GM19239 (cell line): Measurements from ENCODE around the gene ZNF511.
"Not testable (repeated sequence)": the region's sequence is repeated elsewhere in the genome, so short reads cannot be mapped to it uniquely, and the experiment has no call there.

Experiments used
- DNase-seq: peaks from one replicate; pipeline ENCODE4 v3.0.0; 2011; ENCODE audit warnings: low spot score; ENCODE audit not compliant: insufficient read length
- FAIRE-seq: peaks from 2 replicates; lab custom pipeline; 2011; peaks lifted over from hg19 to GRCh38; lab: Jason Lieb, UNC

Gene ZNF511

DNA sequence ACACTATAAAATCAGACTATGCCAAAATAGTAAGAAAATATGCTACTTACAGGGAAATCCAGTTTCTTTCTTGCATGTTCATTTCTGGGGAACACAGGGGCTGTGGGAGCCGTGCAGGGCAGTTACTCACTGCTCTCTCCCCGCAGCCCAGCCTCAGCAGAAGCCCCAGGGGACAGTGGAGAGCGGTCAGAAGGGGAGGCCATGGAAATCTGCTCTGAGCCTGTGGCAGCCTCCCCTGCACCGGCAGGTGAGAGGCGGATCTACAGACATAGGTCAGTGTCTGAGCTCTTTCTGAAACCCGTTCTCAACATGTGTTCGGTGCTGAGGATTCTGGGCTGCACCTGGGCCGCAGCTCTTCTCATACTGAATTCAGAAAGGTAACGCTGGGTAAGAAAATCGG, 2.9 kb downstream of the ZNF511 start:
- DNase-seq (no peak), FAIRE-seq (no peak)

DNA sequence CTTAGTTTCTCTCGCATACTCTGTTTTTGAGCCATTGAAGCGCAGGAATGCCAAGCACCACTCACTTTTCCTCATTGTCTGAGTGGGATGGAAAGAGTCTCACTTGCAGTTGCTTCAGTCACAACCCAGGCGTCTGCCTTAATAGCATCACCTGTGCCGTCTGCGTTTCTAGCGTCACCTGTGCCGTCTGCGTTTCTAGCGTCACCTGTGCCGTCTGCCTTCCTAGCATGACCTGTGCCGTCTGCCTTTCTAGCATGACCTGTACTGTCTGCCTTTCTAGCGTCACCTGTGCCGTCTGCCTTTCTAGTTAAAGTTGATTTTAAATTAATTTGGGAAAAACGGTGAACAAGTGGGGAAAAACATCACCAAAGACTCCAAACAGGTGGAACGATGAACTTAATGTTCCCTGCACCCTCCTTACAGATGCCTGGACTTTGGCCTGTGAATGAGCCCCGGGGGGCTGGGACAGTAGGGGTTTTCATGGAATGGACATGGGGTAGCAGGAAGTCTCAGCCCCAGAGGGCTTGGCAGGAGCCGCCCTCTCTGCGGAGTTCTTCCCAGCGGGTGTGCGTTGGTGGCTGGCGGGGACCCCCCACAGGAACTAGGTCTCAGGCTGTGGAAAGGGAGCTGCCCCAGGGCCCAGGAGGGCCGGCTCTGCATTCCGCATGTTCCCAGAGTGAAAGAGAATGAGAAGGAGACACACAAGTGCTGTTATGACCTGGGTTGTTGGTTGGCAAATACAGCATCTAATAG, 3.5 kb downstream of the ZNF511 start:
- DNase-seq (no peak), FAIRE-seq (no peak)

DNA sequence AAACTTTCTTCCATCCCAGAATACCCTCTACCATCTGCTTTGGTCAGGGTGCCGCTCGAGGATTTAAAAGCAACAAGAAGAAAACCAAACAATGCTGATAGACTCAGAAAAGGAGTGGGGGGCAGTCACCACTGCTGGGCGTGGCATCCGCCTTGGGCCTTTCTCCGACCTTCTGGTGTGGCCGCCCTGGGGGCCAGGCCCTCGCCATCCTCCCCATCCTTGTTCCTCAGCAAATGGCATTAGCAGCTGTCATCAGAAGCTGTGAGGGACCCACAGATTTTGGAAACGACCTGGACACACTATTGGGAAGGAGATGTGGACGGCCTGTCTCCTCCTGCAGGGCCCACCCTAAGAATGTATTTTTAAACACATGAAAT, 4.0 kb downstream of the ZNF511 start:
- no peak for DNase-seq
- FAIRE-seq, result no peak

DNA sequence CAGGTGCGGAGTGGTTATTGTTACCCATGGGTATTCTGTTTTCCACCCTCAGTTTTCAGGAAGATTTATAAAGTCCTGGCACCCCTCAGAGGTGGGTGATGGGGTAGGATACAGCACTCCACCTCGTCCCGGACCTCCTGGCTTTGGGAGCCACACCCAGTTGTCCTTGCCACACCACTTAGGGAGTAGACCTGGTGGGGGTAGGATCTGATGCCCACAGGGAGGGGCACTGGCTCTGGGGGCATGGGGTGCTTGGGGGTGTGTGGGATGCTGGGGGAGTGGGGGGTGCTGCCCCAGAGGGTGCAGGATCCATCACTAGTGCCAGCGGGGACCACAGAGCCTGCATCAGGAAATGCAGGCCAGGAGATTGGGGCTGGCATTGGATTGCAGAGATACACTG, 4.5 kb downstream of the ZNF511 start:
- FAIRE-seq, result no peak
- DNase-seq, result no peak

DNA sequence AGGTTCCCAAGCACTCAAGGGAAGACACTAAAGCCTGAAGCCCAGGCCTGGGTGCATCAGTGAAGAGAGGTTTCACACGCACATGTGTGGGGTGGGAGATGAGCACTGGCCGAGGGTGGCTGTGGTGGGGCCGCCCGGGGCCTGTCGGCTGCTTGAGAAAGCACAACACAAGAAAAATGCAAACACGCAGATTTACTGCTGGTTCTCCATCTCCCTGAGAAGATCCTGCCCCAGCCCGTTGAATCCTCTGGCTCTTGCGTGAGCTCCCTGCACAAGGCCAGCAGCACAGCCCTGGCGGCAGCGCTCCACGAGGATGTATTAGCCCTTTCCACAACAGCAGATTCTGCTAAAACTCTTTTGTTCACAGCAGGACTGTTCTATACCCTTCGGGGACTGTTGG, 6.2 kb downstream of the ZNF511 start:
- no peak for FAIRE-seq
- DNase-seq, result no peak

DNA sequence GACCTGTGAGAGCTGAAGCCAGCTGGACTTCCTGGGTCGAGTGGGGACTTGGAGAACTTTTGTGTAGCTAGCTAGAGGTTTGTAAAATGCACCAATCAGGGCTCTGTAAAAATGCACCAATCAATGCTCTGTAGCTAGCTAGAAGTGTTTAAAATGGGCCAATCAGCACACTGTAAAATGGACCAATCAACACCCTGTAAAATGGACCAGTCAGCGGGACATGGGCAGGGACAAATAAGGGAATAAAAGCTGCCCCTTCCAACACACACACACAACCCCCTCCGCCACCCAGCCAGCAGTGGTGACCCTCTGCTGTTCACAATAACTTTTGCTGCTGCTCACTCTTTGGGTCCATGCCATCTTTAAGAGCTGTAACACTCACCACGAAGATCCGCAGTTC, 7.1 kb downstream of the ZNF511 start:
- FAIRE-seq, result no peak
- DNase-seq, result no peak

DNA sequence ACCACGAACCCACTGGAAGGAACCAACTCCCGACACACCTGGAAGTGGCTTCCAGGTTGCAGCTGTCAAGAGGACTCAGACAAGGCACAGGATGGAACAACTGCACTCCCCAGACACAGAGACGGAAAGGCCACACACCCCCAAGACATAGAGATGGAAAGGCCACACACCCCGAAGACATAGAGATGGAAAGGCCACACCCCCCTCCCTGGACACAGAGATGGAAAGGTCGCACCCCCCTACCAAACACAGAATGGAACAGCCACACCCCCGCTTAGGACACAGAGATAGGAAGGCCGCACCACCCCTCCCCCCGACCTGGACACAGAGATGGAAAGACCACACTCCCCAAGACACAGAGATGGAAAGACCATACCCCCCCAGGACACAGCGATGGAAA, 7.6 kb downstream of the ZNF511 start:
- FAIRE-seq, result no peak
- no peak for DNase-seq

DNA sequence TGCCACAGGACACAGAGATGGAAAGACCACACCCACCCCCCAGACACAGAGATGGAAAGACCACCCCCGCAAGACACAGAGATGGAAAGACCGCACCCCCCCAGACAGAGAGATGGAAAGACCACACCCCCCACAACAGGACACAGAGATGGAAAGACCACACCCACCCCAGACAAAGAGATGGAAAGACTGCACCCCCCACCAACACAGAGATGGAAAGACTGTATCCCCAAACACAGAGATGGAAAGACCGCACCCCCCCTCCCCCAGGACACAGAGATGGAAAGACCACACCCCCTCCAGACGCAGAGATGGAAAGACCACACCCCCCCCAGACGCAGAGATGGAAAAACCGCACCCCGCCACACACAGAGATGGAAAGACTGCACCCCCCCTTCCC, 8.0 kb downstream of the ZNF511 start:
- DNase-seq (no peak), FAIRE-seq (no peak)

DNA sequence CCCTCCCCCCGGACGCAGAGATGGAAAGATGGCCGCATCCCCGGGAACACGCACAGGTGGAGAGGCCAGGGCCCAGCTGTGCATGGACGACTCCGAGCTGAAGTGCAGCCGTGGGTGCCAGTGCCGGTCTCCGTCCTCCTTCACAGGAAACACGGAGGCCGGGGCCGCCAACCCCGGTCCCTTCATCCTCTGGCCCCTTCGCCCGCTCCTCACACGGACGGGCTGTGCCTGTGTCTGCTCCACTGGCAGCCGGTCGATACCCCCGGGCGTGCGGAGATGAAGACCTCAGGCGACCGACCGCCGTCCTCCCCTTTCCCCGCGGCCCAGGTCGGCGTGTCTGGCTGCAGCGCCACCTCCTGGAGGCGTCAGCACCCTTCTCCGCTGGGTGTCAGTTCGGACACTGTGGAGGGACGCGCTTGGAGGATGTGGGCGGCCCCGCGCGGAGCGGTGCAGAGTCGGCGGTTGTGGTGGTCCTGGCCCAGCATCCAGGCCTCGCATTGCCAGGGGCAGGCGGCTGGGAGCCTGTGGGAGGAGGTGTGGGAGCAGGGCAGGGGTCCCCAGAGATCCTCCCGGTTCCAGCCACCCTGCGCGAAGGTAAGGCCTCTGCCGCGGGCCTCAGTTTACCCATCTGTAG, 9.9 kb downstream of the ZNF511 start:
- FAIRE-seq, result no peak
- peak; percentile 65 for DNase-seq

DNA sequence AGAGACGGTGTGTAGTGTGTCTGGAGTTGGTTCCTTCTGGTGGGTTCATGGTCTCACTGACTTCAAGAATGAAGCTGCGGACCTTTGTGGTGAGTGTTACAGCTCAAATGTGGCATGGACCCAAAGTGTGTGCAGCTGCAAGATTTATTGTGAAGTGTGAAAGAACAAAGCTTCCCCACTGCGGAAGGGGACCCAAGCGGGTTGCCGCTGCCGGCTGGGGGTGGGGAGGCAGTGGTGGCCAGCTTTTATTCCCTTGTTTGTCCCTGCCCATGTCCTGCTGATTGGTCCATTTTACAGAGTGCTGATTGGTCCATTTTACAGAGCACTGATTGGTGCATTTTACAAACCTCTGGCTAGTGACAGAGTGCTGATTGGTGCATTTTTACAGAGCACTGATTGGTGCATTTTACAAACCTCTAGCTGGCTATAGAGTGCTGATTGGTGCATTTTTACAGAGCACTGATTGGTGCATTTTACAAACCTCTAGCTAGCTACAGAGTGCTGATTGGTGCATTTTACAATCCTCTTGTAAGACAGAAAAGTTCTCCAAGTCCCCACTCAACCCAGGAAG, 12.2 kb downstream of the ZNF511 start:
- FAIRE-seq, DNase-seq: not testable (repeated sequence)

DNA sequence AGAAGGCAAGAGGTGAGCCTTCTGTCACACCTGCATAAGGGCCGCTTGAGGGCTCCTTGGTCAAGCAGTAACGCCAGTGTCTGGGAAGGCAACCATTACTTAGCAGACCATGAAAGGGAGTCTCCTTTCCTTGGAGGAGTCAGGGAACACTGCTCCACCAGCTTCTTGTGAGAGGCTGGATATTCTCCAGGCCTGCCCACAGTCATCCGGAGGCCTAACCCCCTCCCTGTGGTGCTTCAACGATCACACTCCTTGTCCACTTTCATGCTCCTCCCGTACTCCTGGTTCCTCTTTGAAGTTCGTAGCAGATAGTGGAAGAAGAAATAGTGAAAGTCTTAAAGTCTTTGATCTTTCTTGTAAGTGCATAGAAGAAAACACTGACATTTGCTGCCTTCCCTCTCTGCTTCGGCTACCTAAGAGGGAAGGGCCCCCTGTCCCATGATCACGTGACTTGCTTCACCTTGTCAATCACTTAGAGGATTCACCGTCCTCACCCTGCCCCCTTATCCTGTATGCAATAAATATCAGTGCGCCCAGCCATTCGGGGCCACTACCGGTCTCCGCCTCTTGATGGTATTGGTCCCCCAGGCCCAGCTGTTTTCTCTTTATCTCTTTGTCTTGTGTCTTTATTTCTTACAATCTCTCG, 13.5 kb downstream of the ZNF511 start:
- FAIRE-seq, DNase-seq: not testable (repeated sequence)

DNA sequence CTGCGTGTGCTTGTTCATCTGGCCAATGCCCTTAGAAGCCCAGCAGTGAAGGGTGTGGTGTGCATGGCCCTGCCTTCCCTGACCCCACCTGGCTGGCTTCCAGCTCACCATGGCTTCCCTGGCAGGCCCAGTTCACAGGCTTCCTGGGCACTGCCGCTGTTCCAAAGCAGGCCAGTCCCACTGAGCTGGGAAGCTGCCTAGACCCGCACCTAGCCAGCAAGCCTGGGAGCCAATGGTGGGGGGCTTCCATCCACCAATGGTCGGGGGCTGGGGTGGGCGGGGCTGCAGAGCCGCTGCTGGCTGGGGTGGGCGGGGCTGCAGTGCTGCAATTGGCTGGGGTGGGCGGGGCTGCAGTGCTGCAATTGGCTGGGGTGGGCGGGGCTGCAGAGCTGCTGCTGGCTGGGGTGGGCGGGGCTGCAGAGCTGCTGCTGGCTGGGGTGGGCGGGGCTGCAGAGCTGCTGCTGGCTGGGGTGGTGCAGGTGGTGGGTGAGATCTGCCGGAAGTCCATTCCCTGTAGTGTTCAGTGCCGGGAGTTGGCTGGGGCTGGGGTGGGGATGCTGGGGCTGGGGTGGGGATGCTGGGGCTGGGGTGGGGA, 15.6 kb downstream of the ZNF511 start:
- FAIRE-seq (peak; percentile 47), DNase-seq (peak; percentile 72)

DNA sequence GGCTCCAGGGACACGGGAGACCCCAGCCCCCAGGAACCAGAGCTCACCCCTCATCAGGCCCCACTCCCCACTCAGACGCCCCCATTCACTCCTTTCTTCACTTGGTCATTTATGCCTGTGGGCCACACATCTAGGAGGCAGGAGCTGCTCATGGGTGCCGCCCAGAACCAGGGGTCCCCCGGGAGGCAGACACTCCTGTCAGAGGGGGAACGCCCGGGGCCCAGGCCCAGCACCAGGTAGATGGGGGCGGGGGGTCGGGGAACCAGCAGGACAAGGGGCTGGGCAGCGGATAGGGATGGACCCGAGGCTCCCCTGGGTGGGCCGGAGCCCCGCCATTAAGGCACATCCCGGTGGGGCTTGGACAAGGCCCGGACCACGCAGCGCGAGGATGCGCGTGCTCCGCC, 16.1 kb downstream of the ZNF511 start:
- FAIRE-seq, result no peak
- DNase-seq, result no peak

DNA sequence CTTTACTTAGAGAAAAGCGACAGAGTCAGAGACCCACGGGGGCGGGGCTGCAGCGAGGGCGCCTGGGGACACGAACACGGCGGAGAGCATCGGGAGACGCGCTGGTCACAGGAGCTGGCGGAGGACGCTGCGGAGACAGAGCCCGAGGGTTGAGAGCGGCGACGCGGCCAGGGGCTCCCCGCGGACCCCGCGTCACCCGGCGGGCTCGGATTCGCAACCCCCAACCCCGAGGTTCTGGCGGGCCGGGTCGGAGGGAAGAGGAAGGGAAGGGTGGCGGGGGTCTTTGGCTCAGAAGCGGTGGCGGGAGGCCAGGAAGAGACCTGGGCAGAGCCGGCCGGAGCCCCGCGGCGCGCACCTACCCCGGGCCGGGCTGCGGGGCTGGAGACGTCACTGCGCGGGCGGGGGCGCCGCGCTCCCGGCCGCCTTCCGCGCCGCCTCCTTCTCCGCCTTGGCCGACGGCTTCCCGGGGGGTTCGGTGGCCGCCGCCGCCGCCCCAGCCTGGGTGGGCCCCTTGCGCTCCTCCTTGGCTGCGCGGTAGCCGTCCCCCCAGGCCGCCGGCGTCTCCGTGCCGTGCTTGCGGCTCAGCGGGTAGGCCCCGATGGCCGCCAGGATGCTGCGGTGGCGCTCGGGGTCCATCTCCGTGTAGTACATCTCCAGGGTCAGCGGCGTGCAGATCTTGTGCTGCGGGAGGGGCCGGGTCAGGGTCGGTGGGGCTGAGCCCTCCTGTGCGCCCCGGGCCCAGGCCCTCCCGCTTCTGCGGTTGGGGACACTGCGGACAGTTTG, 16.9 kb downstream of the ZNF511 start:
- DNase-seq, result no peak
- no peak for FAIRE-seq

DNA sequence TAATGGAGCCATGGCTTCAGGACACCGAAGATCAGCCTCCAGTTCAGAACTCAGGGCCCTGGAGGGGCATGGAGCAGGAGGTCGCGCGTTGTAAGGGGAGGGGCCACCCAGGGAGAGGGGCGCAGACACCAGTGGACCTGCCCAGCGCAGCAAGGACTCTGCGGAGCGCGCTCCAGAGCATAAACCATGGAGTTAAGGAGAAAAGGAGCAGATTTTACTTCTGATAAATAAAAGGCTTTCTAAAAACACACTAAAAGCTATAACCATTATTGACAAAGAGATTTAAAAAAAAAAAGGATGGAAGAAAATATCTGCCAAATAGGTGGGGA, 17.5 kb downstream of the ZNF511 start:
- no peak for FAIRE-seq
- no peak for DNase-seq

DNA sequence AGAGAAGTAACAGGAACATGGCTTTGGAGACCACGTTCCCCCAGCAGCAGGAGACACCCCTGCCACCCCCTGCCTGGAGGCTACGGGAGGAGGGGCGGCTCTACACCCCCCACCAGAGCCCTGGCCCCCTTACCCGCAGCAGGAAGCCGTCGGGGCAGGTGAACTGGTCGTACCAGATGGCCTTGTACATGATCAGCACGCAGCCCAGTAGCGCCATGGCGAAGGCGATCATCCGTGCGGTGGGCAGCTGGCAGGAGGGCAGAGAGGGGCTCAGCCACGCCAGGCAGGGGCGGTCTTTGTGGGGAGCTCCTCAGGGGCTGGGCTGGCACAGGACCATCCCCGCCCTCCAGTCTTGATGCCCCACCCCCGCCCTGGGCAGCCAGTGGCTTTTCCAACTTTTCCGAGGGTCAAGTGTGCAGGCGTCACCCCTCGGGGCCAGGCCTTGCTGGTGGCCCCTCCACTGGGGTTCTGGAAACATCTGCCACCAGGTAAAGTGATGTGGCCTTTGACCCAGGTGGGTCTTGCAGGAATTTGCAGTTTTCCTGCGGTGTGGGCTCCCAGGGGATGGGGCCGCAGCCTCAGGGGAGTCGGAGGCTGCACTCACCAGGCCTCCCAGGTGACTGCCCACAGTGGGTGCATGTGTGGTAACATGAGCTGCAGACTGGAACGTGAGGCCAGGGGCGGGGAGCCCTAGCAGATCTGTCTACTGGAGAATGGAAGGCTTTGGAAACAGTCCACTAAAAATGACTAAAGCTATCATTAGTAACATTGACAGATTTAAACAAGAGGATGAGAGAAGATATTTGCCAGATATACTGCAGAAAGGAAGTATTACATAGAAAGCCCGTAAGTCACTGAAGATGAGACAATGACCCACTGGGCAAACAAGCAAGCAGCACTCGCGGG, 18.3 kb downstream of the ZNF511 start:
- DNase-seq, result no peak
- FAIRE-seq, result no peak

DNA sequence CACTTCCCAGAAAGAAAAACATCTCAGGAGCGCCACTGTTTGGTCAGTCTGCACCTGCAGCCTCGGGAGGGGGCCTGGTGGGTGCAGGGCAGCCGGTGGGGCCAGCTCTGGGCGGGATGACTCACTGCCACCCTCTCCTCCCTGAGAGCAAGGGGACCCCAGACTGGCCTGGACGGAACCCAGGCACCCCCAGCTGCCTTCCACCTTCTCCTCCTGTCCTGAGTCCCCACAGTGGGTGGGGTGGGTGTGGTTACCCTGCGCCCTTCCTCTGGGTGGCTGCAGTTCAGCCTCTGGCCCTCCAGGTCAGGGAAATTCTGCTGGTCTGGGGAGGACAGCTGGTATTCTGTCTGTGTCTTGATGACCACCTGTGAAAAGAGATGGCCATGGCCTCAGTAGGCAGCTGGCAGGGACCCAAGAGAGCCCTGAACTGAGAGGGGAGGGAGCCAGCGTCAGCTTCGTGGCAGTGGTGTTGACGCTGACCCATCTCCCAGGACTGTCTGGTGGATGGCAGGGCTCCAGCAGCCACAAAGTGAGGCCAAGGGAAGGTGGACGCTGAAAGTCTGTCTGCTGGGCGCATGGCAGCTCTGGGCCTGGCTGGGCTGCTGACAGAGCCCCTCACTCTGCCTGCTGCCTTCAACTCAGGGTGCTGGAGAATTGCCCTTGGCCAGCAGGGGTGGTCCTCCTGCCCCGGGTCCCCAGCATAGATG, 19.1 kb downstream of the ZNF511 start:
- DNase-seq (no peak), FAIRE-seq (no peak)
